Uterus (tissue), 2 donors: ENCODE measurements around the gene P2RY14.

Source experiments
- CTCF ChIP-seq, 4 experiments: fragments of 200-600 bp in 2 of 4; fragments of 450-650 bp in 2 of 4; sonication (generic) in 2 of 4; IDR thresholded peaks; one replicate each; pipeline ENCODE4 v1.5.1; 2016 to 2019; ENCODE audit warnings: antibody characterized with exemption in 4 of 4, mild to moderate bottlenecking in 2 of 4, moderate library complexity in 1 of 4
- POLR2A ChIP-seq, 2 donors: fragments of 450-650 bp; IDR thresholded peaks; one replicate each; pipeline ENCODE4 v1.6.1; 2016; ENCODE audit warnings: antibody characterized with exemption in 2 of 2, mild to moderate bottlenecking in 1 of 2, moderate library complexity in 1 of 2

GRCh38 chr3:151209654-151210053 lies 68.7 kb downstream of the P2RY14 start:
- TF ChIP-seq CTCF (IDR thresholded peaks at IDR 0.05) (no peak), POLR2A (IDR thresholded peaks at IDR 0.05) (no peak)
